Loucy (cell line): ENCODE measurements around the gene TNFRSF1B.

ENCODE experiments used
- CTCF ChIP-seq: fragments of 200-600 bp; sonication (generic); conservative IDR thresholded peaks from 2 replicates; pipeline ENCODE4 v1.5.1; 2014; ENCODE audit warnings: mild to moderate bottlenecking, antibody characterized with exemption, low read length
- EZH2phosphoT487 ChIP-seq: fragments of 200-600 bp; IDR thresholded peaks from 2 replicates; pipeline ENCODE4 v1.6.1; 2018; ENCODE audit warnings: antibody characterized with exemption, mild to moderate bottlenecking, moderate library complexity, borderline replicate concordance

- TF ChIP-seq CTCF (no peak), EZH2phosphoT487 (no peak)
Measured at GRCh38 chr1:12174924-12175810, 8.4 kb downstream of the TNFRSF1B start.
